Measurements from ENCODE around the gene CAPZA1.

The CAPZA1 gene

GRCh38 chr1:112589766-112590165 is 29.9 kb upstream of the CAPZA1 start:
- no peak for DNase-seq (ENCODE audit: insufficient read length, low spot score)
- TF ChIP-seq, protein P1, sequence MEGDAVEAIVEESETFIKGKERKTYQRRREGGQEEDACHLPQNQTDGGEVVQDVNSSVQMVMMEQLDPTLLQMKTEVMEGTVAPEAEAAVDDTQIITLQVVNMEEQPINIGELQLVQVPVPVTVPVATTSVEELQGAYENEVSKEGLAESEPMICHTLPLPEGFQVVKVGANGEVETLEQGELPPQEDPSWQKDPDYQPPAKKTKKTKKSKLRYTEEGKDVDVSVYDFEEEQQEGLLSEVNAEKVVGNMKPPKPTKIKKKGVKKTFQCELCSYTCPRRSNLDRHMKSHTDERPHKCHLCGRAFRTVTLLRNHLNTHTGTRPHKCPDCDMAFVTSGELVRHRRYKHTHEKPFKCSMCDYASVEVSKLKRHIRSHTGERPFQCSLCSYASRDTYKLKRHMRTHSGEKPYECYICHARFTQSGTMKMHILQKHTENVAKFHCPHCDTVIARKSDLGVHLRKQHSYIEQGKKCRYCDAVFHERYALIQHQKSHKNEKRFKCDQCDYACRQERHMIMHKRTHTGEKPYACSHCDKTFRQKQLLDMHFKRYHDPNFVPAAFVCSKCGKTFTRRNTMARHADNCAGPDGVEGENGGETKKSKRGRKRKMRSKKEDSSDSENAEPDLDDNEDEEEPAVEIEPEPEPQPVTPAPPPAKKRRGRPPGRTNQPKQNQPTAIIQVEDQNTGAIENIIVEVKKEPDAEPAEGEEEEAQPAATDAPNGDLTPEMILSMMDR (IDR thresholded peaks at IDR 0.05; ENCODE audit: insufficient read depth, missing control alignments) = no peak
- FAIRE-seq = no peak

DNA sequence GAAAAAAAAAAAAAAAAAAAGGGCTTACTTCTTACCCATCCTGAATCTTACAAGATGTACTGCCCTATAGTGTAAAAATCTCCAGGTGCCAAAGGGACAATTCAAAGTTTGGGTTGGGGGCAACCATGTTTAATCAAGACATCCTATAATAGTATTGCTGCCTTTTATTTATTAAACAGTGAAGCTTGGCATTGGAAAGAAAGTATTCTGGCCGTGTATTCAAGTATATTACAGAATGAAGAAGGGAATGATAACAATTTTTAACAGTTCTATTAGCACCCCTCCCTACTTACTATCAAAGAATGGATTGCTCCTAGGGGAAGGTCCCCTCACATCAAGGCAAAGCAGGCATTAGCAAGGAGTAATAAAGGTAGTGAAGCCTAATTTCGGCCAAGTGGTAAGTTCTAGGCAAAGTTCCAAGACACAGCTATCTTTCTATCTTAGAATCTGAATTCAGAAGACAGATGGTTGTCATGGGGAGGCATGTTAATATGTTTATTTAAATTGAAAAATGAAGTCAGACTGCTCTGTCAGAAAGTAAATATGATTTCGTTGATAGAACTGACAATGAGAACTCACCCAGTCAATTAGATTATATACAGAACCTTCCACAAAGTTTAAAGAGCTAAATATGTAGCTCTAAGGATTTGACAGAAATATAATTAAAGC is 25.3 kb upstream of the CAPZA1 start:
- DNase-seq (ENCODE audit: insufficient read length, low spot score) (no peak), FAIRE-seq (no peak)
- TF ChIP-seq, protein P1 (IDR thresholded peaks at IDR 0.05; ENCODE audit: insufficient read depth, missing control alignments) = no peak

- TF ChIP-seq, protein P1 (IDR thresholded peaks at IDR 0.05; ENCODE audit: insufficient read depth, missing control alignments) = no peak
- FAIRE-seq (no peak), DNase-seq (ENCODE audit: insufficient read length, low spot score) (no peak)
Observed at GRCh38 chr1:112599477-112599876, 20.2 kb upstream of the CAPZA1 start.

DNA sequence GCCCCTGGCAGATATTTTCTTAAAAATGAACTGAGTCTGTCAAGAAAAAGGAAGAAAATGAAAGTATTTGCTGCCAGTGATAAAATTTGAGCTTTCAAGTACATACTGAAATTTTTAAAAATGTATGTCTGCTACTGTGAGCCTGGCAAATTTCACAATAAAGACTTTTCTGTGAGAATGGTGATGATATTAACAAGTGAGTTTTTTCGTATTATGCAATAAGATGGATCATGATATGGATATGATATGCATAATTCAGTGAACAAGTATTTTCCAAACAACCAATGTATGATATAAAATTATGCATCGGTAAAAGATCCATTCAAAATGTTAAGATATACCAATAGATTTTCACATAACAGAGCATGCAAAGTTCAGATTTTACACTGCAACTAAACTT is 16.6 kb upstream of the CAPZA1 start:
- FAIRE-seq = no peak
- no peak for DNase-seq (ENCODE audit: insufficient read length, low spot score)
- TF ChIP-seq, protein P1 (IDR thresholded peaks at IDR 0.05; ENCODE audit: insufficient read depth, missing control alignments) = no peak

DNA sequence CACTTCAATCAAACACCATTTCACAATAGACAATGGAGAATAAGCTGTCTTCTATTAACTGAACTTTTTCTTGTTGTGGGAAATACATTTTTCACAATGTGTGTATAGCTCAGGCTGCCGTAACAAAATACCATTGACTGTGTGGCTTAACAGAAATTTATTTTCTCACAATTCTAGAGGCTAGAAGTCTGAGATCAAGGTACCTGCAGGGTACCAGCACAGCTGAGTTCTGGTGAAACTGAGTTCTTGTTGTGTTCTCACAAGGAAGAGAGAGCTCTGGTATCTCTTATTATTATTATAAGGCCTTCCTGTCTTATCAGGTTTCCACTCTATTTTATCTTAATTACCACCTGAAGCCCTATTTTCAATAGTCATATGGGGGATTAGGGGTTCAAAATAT is 16.1 kb upstream of the CAPZA1 start:
- TF ChIP-seq, protein P1 (IDR thresholded peaks at IDR 0.05; ENCODE audit: insufficient read depth, missing control alignments) = no peak
- DNase-seq (ENCODE audit: insufficient read length, low spot score) = no peak
- no peak for FAIRE-seq

- no peak for DNase-seq (ENCODE audit: insufficient read length, low spot score)
- TF ChIP-seq, protein P1 (IDR thresholded peaks at IDR 0.05; ENCODE audit: insufficient read depth, missing control alignments) = no peak
- FAIRE-seq = no peak
Observed at GRCh38 chr1:112605633-112606327, 13.9 kb upstream of the CAPZA1 start.

DNA sequence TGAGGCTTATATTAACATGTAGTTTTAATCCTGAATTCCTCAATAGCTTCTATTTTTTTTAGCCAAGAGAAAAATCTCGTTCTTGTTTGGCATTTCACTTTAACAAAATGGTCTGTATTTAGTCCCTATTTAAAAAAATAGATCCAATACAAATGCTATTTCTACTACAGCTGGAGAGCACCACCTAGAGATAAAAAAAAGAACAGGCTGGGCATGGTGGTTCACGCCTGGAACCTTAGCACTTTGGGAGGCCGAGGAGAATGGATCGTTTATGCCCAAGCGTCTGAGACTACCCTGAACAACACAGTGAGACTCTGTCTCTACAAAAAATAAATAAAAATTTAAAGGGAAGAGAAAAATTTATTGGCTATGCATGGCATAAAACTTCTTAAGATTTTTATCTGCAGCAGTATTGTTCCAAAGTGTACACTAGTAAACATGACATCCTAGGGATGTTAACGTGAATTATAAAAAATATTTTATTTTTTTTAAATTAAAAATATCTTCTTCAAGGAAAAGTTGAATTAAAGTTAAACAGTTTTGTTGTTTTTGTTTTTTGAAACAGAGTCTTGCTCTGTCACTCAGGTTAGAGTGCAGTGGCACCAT is 5.1 kb upstream of the CAPZA1 start:
- FAIRE-seq = no peak
- TF ChIP-seq, protein P1 (IDR thresholded peaks at IDR 0.05; ENCODE audit: insufficient read depth, missing control alignments) = peak; percentile 54
- DNase-seq (ENCODE audit: insufficient read length, low spot score) = no peak
